Ovary (tissue), 9 donors: Measurements from ENCODE around the gene KCTD16. TPM values are rescaled to one million over a fixed set of nuclear protein-coding genes. Genes with fewer than 3 reads are reported as not detected.

Experiments
- DNase-seq, 5 donors: peaks; one replicate each; pipeline ENCODE4 v3.0.0-alpha.2; 2019 to 2020
- H3K27ac ChIP-seq, 2 donors: fragments of 200-600 bp; one replicate each; pipeline versions ENCODE4 v1.5.1 to v1.8.0; 2019 to 2022
- H3K27me3 ChIP-seq: fragments of 200-600 bp; one replicate; pipeline ENCODE4 v1.8.0; 2022
- H3K36me3 ChIP-seq: fragments of 200-600 bp; sonication (generic); one replicate; pipeline ENCODE4 v1.5.1; 2019
- H3K4me1 ChIP-seq: one replicate; pipeline ENCODE4 v1.8.1; 2013; ENCODE audit warnings: mild to moderate bottlenecking, moderate library complexity; ENCODE audit not compliant: insufficient read depth
- H3K4me3 ChIP-seq: fragments of 200-600 bp; sonication (generic); one replicate; pipeline ENCODE4 v1.5.1; 2017
- H3K9me3 ChIP-seq, 2 donors: fragments of 200-600 bp in 1 of 2; sonication (generic) in 1 of 2; one replicate each; pipeline versions ENCODE4 v1.5.1 to v1.8.1; 2013 to 2019; ENCODE audit warnings: mild to moderate bottlenecking in 1 of 2, moderate library complexity in 1 of 2
- EP300 ChIP-seq: sonication (generic); formaldehyde crosslinking; IDR thresholded peaks from one replicate; pipeline ENCODE4 v1.6.1; 2017; ENCODE audit warnings: antibody characterized with exemption
- POLR2A ChIP-seq: fragments of 450-650 bp; IDR thresholded peaks from one replicate; pipeline ENCODE4 v1.6.1; 2017; ENCODE audit warnings: antibody characterized with exemption, mild to moderate bottlenecking, moderate library complexity
- WGBS, 3 donors: extraction: QIAGEN DNeasy Blood & Tissue Kit in 1 of 3; methylation state at CpG; one replicate each; pipeline versions ENCODE4 v1.1.5 to v1.1.7; 2013 to 2017; 5-methylcytosine and 5-hydroxymethylcytosine counted together
- intact Hi-C, 4 donors: fragments of 100-400 bp; cut with DNase I; formaldehyde crosslinking; loops; one replicate each; pipeline versions ENCODE4 v1.11.0 to v1.15.1; 2022 to 2023
- polyA plus RNA-seq, 2 donors: library from polyadenylated mRNA; stranded (reverse); fragments of 200-250 nt in 1 of 2; fragments of 350-450 nt in 1 of 2; fragmentation: Illumina TruSeq in 1 of 2; extraction: RNeasy Lipid Tissue Mini Kit (QIAGEN cat#74804) in 1 of 2; gene quantifications; one replicate each; pipeline ENCODE4 v1.2.3, GENCODE V29; 2013 to 2014
- total RNA-seq, 7 donors: library from RNA; depleted of rRNA in 2 of 7; stranded (reverse); fragments of >200 nt in 2 of 7; fragmentation: NEBNext Ultra II Directional in 3 of 7; extraction: Animal tissue kit (Norgen Biotek cat#: 25700) in 3 of 7; gene quantifications; one replicate each; pipeline versions ENCODE4 v1.1.0 to v1.2.4, GENCODE V29; 2016 to 2023
- TF ChIP-seq, protein P1 (sequence below), 3 donors: fragments of 450-650 bp in 2 of 3; fragments of 200-600 bp in 1 of 3; IDR thresholded peaks; one replicate each; pipeline versions ENCODE4 v1.5.1 to v1.8.0; 2016 to 2022; ENCODE audit warnings: antibody characterized with exemption in 3 of 3, mild to moderate bottlenecking in 1 of 3
- donor health status: DM: no; HTN: no; CAD: no; lungs with moderate emphysema.
- donor health status: DM: no; HTN: no; CAD: no.
- donor health status: Bipolar disorder and iron deficiency.
- donor health status: DM: yes; HTN: yes; CAD: no.
- donor health status: DM: no; HTN: no; CAD: no.
- donor health status: DM: yes; HTN: yes; CAD: no.

KCTD16 gene
- total and polyA plus RNA-seq, 9 donors: under 0.01 to 0.46 (median 0.13) TPM; not detected in 1

DNA sequence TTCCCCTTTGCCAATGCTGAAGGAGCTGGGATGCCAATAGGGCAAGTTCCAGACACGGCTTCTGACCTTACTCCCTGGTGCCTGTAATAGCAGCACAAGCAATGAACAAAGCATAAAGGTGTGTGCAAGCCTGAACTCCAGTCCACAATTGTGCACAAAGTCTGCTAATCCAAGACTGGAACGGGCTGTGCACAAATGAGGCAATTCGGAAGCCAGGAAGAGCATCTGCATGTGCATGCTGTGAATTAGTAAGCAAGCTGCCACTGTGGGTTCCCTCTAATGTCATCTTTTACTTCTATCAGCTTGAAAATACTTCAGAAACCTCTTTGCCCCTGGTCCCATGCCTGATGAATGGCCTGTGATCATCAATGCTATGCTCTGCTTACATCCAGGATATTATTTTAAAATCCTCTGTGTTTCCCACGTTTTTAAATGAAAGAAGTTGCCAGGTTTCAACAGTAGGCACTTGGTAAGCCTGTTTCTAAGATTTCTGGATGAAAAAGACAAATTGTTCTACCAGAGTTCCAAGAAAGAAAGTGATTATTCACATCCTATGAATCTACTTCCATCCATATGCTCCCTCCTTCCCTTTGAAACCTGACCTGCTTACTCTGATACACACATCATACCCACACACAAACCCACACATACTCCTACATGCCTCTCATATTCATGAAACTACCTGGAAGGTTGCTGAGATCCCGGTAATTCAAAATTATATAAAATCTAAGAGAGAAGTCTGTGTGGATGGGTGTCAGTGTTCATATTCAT lies 165.7 kb downstream of the KCTD16 start:
- DNase-seq: no peak
- Histone ChIP-seq H3K27ac (no peak overlapping the region), H3K4me1 (no peaks in the 10 kb centered on the region), H3K9me3 (no peaks in the 10 kb centered on the region), H3K36me3 (no peaks in the 10 kb centered on the region), H3K27me3 (no peaks in the 10 kb centered on the region), H3K4me3 (no peak overlapping the region)
- 47 to 62% (median 54%) methylated on average over 5 of the region's 5 CpGs for WGBS, 3 donors
- TF ChIP-seq POLR2A: no peak
- TF ChIP-seq, protein P1, sequence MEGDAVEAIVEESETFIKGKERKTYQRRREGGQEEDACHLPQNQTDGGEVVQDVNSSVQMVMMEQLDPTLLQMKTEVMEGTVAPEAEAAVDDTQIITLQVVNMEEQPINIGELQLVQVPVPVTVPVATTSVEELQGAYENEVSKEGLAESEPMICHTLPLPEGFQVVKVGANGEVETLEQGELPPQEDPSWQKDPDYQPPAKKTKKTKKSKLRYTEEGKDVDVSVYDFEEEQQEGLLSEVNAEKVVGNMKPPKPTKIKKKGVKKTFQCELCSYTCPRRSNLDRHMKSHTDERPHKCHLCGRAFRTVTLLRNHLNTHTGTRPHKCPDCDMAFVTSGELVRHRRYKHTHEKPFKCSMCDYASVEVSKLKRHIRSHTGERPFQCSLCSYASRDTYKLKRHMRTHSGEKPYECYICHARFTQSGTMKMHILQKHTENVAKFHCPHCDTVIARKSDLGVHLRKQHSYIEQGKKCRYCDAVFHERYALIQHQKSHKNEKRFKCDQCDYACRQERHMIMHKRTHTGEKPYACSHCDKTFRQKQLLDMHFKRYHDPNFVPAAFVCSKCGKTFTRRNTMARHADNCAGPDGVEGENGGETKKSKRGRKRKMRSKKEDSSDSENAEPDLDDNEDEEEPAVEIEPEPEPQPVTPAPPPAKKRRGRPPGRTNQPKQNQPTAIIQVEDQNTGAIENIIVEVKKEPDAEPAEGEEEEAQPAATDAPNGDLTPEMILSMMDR (IDR thresholded peaks at IDR 0.05): no peak
- no peak for TF ChIP-seq EP300
- intact Hi-C loops: no loop called here

DNA sequence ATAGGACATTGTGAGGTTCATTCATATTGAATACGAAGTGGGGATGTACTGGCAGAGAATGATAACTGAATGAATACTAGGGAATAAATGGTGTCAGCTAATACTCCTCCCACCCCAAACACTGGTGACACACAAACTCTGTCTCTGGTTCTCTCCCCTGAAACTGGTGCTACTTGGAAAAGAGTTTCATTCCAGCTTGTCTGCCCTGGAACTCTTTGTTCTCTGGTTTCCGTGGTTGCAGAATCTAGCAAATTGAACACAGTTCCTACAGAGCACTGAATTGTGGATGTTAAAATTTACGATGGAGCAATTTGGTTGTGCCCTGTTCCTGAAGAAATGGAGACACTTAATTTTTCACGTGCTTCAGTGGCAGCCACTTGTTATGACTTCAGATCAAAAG lies 181.7 kb downstream of the KCTD16 start:
- WGBS, 3 donors: 44 to 51% (median 45%) methylated on average over 4 of the region's 4 CpGs
- DNase-seq: no peak
- Histone ChIP-seq H3K27me3 (no peaks in the 10 kb centered on the region), H3K27ac (no peak overlapping the region), H3K36me3 (no peaks in the 10 kb centered on the region), H3K4me1 (no peaks in the 10 kb centered on the region), H3K9me3 (no peaks in the 10 kb centered on the region), H3K4me3 (no peak overlapping the region)
- intact Hi-C loops: no loop called here
- TF ChIP-seq EP300 (no peak), POLR2A (no peak)
- TF ChIP-seq, protein P1 (IDR thresholded peaks at IDR 0.05): no peak

DNA sequence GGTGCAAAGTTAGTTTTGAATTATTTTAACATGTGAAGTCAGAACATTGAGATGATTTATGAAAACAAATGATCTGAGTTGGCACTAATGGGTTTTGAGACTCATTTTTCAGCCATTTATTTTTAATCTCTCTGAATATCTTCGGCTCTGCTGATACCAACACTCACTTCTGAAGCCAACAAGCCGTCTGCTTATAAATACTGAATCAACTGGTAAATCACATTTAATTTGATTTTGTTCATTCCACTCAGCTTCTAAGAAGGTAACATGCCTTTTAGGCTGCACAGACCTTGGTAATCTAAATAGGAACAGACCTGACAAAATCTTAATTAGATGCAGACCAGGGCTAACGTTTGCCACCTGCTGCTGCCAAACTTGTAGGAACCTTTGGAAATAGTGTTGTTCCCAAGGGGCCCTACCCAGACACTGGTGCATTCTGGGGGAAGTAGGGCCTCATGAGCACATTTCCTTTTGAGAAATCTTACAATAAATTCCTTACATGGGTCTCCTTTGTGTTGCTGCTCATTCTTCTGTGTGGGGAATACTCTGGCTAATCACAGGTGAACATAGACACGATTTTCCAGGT lies 182.2 kb downstream of the KCTD16 start:
- DNase-seq: no peak
- H3K4me3 ChIP-seq: no peak overlapping the region
- TF ChIP-seq, protein P1 (IDR thresholded peaks at IDR 0.05): no peak
- TF ChIP-seq POLR2A (no peak), EP300 (no peak)
- no peaks in the 10 kb centered on the region for H3K36me3 ChIP-seq
- intact Hi-C loops: no loop called here
- no peaks in the 10 kb centered on the region for H3K9me3 ChIP-seq
- 17 to 29% (median 23%) methylated on average over 4 of the region's 4 CpGs for WGBS, 3 donors
- no peaks in the 10 kb centered on the region for H3K4me1 ChIP-seq
- H3K27me3 ChIP-seq: no peaks in the 10 kb centered on the region
- H3K27ac ChIP-seq: no peak overlapping the region

DNA sequence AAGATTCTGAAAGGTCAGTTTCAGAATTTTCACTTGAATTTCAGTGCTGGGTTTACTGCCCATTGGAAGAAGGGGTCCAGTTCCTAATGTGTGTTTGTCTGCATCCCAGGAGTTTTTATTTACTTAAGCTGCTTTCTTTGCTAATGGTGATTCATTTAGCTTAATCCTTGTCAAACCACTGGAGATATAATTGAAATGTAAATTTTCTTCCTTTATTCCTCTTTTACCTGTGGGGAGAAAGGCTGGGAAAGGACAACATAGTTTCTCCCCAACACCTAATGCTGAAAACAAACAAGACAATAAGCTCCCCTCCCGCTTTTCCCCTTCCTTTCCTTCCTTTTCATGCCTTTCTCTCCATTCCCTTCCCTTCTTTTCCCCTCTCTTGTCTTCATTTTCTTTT lies 185.8 kb downstream of the KCTD16 start:
- no peak for DNase-seq
- Histone ChIP-seq H3K9me3 (no peaks in the 10 kb centered on the region), H3K27ac (no peak overlapping the region), H3K4me3 (no peak overlapping the region), H3K36me3 (no peaks in the 10 kb centered on the region), H3K4me1 (no peaks in the 10 kb centered on the region), H3K27me3 (no peaks in the 10 kb centered on the region)
- intact Hi-C loops: no loop called here
- 76 to 85% (median 81%) methylated on average over 1 of the region's 1 CpG for WGBS, 3 donors
- no peak for TF ChIP-seq POLR2A
- TF ChIP-seq, protein P1 (IDR thresholded peaks at IDR 0.05): no peak
- TF ChIP-seq EP300: no peak
